HepG2 (cell line): Measurements from ENCODE around the gene RCCD1. TPM values are rescaled to one million over a fixed set of nuclear protein-coding genes. Genes with fewer than 3 reads are reported as not detected.

Experiments
- ATAC-seq: fragments of 200-7000 bp; cut with Tn5 transposase; 3 replicates; pipeline ENCODE4 v1.9.1; 2020; ENCODE audit warnings: mild to moderate bottlenecking, moderate library complexity
- BruUV-seq: library from RNA; stranded (reverse); fragments of 400-500 nt; replicated peaks from 2 replicates; lab custom pipeline; 2021; lab: Mats Ljungman, UMichigan
- CTCF ChIA-PET: fragments of 300-600 bp; formaldehyde crosslinking; extraction: SDS; loops from one replicate; lab custom pipeline; 2021; ENCODE audit warnings: low total read pairs, inconsistent platforms, low intra/inter-chr PET ratio; lab: Yijun Ruan, JAX
- POLR2A ChIA-PET: fragments of 350-600 bp; sonication (Branson Sonifier 250); formaldehyde crosslinking; loops from one replicate; lab custom pipeline; 2020; ENCODE audit warnings: antibody characterized with exemption, inconsistent platforms; lab: Yijun Ruan, JAX
- DNase-seq: peaks from one replicate; pipeline ENCODE4 v3.0.0-alpha.2; 2015; ENCODE audit warnings: low spot score
- FAIRE-seq: peaks from 3 replicates; lab custom pipeline; 2011; peaks lifted over from hg19 to GRCh38; lab: Jason Lieb, UNC
- H2AFZ ChIP-seq: one replicate; pipeline ENCODE4 v1.6.1; 2011; ENCODE audit warnings: low read length, inconsistent platforms
- H3K27ac ChIP-seq: fragments of 300-600 bp; 3 replicates; pipeline ENCODE4 v1.8.0; 2011; ENCODE audit warnings: mixed run types, mild to moderate bottlenecking, mixed read lengths, low read length, inconsistent platforms; ENCODE audit not compliant: insufficient read depth; ENCODE audit errors: extremely low read length
- H3K27me3 ChIP-seq, 2 experiments: fragments of 200-600 bp in 1 of 2; 2 replicates in 1 of 2; 3 replicates in 1 of 2; pipeline versions ENCODE4 v1.6.0 to v1.8.0; 2011; ENCODE audit warnings: low read length in 2 of 2, mild to moderate bottlenecking in 2 of 2, moderate library complexity in 2 of 2, inconsistent platforms in 1 of 2; ENCODE audit not compliant: insufficient read depth in 2 of 2, control insufficient read depth in 1 of 2
- H3K36me3 ChIP-seq, 2 experiments: fragments of 200-600 bp in 1 of 2; replicated peaks in 1 of 2; 2 replicates in 1 of 2; 3 replicates in 1 of 2; pipeline versions ENCODE4 v1.5.1 to v1.8.0; 2011; ENCODE audit warnings: low read length in 2 of 2, inconsistent platforms in 1 of 2; ENCODE audit not compliant: insufficient read depth in 2 of 2, control insufficient read depth in 1 of 2
- H3K4me1 ChIP-seq: 2 replicates; pipeline ENCODE4 v1.5.1; 2012; ENCODE audit warnings: low read length, inconsistent platforms; ENCODE audit not compliant: insufficient read depth
- H3K4me2 ChIP-seq: 2 replicates; pipeline ENCODE4 v1.6.0; 2011; ENCODE audit warnings: low read depth, low read length, inconsistent platforms
- H3K4me3 ChIP-seq, 3 experiments: fragments of 200-600 bp in 1 of 3; sonication (generic), shearing (Covaris generic) in 1 of 3; replicated peaks in 1 of 3; 2 replicates each; pipeline ENCODE4 v1.5.1; 2011 to 2016; ENCODE audit warnings: low read length in 3 of 3, inconsistent platforms in 2 of 3, low read depth in 2 of 3, mild to moderate bottlenecking in 2 of 3, control low read depth in 1 of 3, mixed read lengths in 1 of 3; ENCODE audit not compliant: insufficient read depth in 1 of 3
- H3K79me2 ChIP-seq: one replicate; pipeline ENCODE4 v1.6.1; 2011; ENCODE audit warnings: low read length, inconsistent platforms; ENCODE audit not compliant: insufficient read depth
- H3K9ac ChIP-seq: 2 replicates; pipeline ENCODE4 v1.6.0; 2011; ENCODE audit warnings: mild to moderate bottlenecking, low read depth, low read length, inconsistent platforms; ENCODE audit not compliant: insufficient read depth
- H3K9me3 ChIP-seq: 2 replicates; pipeline ENCODE4 v1.5.1; 2012; ENCODE audit warnings: mild to moderate bottlenecking, low read length
- H4K20me1 ChIP-seq: 2 replicates; pipeline ENCODE4 v1.6.0; 2011; ENCODE audit warnings: inconsistent platforms, mild to moderate bottlenecking, low read length, moderate library complexity; ENCODE audit not compliant: insufficient read depth
- AGO2 ChIP-seq: fragments of 200-400 bp; formaldehyde crosslinking; optimal IDR thresholded peaks from 2 replicates; pipeline ENCODE3; 2017; ENCODE audit warnings: mild to moderate bottlenecking, low read depth, low read length, moderate library complexity
- FOXC1 ChIP-seq: sonication (generic); formaldehyde crosslinking; IDR thresholded peaks from 2 replicates; pipeline ENCODE4 v1.8.0; 2022; ENCODE audit warnings: mild to moderate bottlenecking, missing genetic modification reagents, borderline replicate concordance
- FOXJ3 ChIP-seq: sonication (generic); formaldehyde crosslinking; IDR thresholded peaks from 2 replicates; pipeline ENCODE4 v1.4.0; 2020; ENCODE audit warnings: missing genetic modification reagents, mild to moderate bottlenecking, borderline replicate concordance
- NFE2L1 ChIP-seq: sonication (generic); formaldehyde crosslinking; IDR thresholded peaks from 2 replicates; pipeline ENCODE4 v1.4.0; 2020; ENCODE audit warnings: missing genetic modification reagents, mild to moderate bottlenecking, borderline replicate concordance
- NR2F2 ChIP-seq: IDR thresholded peaks from 2 replicates; pipeline ENCODE4 v1.6.1; 2012; ENCODE audit warnings: low read depth, inconsistent platforms, borderline replicate concordance
- RBFOX2 ChIP-seq: fragments of 200-400 bp; formaldehyde crosslinking; IDR thresholded peaks from 2 replicates; pipeline ENCODE4 v1.6.1; 2017; ENCODE audit warnings: low read depth, mild to moderate bottlenecking, low read length
- TAF15 ChIP-seq: fragments of 200-400 bp; formaldehyde crosslinking; IDR thresholded peaks from one replicate; pipeline ENCODE4 v1.6.1; 2018; ENCODE audit warnings: mild to moderate bottlenecking, low read depth, low read length; ENCODE audit not compliant: poor library complexity, severe bottlenecking
- ZBED4 ChIP-seq: sonication (generic); formaldehyde crosslinking; IDR thresholded peaks from 2 replicates; pipeline ENCODE4 v1.4.0; 2020; ENCODE audit warnings: missing genetic modification reagents, borderline replicate concordance
- ZFX ChIP-seq: sonication (generic); formaldehyde crosslinking; IDR thresholded peaks from 2 replicates; pipeline ENCODE4 v1.4.0; 2020; ENCODE audit warnings: mild to moderate bottlenecking, low read depth, missing genetic modification reagents, moderate library complexity
- ZNF878 ChIP-seq: sonication (generic); formaldehyde crosslinking; IDR thresholded peaks from 2 replicates; pipeline ENCODE4 v1.8.1; 2023; ENCODE audit warnings: mild to moderate bottlenecking, missing genetic modification reagents, moderate library complexity
- WGBS: methylation state at CpG from one replicate; pipeline ENCODE4 v1.1.6; 2017; ENCODE audit warnings: low lambda C conversion rate; 5-methylcytosine and 5-hydroxymethylcytosine counted together
- in situ Hi-C: cut with HindIII; loops from 2 replicates; pipeline ENCODE4 v1.10.0; 2017; ENCODE audit warnings: low pct_unique_long_range_greater_than_20kb; ENCODE audit not compliant: extremely low pct_ligation_motif_present
- intact Hi-C: fragments of 100-400 bp; cut with micrococcal nuclease; formaldehyde crosslinking; loops from one replicate; pipeline ENCODE4 v1.10.0; 2022; ENCODE audit not compliant: unreplicated experiment
- polyA plus RNA-seq, 8 experiments: library from polyadenylated mRNA; depleted of rRNA in 3 of 8; stranded (reverse) in 7 of 8; unstranded in 1 of 8; fragments of >200 nt; fragmentation: Illumina TruSeq in 4 of 8; extraction: Trizol in 4 of 8; gene quantifications; 2 replicates each; pipeline versions ENCODE4 v1.2.1 to v1.2.3, GENCODE V29; 2011 to 2016; ENCODE audit warnings: low read depth in 4 of 8, missing spikeins in 1 of 8, mixed read lengths in 1 of 8; ENCODE audit not compliant: insufficient read depth in 1 of 8
- total RNA-seq, 5 experiments: library from RNA; depleted of rRNA; stranded (reverse); fragments of >200 nt; fragmentation: Illumina TruSeq; extraction: Trizol; gene quantifications; 2 replicates each; pipeline ENCODE4 v1.2.3, GENCODE V29; 2016; ENCODE audit warnings: low read depth in 1 of 5

Gene RCCD1
- total and polyA plus RNA-seq, 2 of the 13 experiments (the other 11 are each of a cell fraction or from before 2014, with no cell fraction given), result 14.1 to 15.1 TPM

DNA sequence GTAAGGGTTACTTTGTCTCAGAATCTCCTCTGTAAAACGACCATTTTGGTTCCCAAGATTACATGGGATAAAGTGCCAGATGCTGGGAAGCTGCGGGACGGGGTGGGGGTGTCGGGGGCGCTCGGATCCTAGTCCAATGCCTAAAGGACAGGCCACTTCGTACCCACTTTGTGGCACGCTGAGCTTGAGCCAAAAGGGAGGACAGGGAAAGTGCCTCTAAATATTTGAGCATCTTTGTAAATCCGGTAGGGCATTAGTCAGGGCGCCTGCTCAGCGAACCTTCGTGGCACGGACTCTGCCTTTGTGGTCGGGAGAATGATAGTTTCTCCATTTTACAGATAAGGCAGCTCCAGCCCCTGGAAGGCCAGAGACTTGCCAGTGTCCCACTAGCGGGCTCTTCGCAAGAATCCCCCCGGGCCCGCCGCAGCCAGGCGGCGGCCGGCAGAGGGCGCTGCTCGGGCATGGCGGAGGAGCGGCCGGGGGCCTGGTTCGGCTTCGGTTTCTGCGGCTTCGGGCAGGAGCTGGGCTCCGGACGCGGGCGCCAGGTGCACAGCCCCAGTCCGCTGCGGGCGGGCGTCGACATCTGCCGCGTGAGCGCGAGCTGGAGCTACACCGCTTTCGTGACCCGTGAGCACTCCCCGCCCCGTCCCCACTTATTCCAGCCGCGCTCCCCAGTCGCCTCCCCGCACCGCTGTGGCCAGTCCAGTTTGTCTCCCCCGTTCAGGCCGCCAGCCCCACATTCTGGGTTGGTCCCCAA lies 1.8 kb downstream of the RCCD1 start (continued):
- TF ChIP-seq TAF15 (no peak), FOXJ3 (no peak), NFE2L1 (CRISPR knock-in tag) (no peak)

GRCh38 chr15:90957031-90957790 lies 2.5 kb downstream of the RCCD1 start:
- DNase-seq, result no peak
- WGBS, result 98% methylated on average over 47 of the region's 63 CpGs
- ChIA-PET CTCF (no interaction called here), POLR2A (interaction anchor here (1.2 kb wide), 1 partner anchor 22 kb away, joined by 4 read pairs; the partner anchor contains the start of gene UNC45A)
- no peak for ATAC-seq
- Histone ChIP-seq H3K9me3 (no peaks in the 10 kb centered on the region), H3K27ac (no peak overlapping the region), H3K79me2 (peaks cover 9% of the 10 kb centered on the region), H3K9ac (no peak overlapping the region), H3K4me3 (no peak overlapping the region), H2AFZ (no peak overlapping the region), H3K4me2 (no peak overlapping the region), H4K20me1 (no peaks in the 10 kb centered on the region), H3K27me3 (no peaks in the 10 kb centered on the region), H3K4me1 (peaks cover 11% of the 10 kb centered on the region), H3K36me3 (peaks cover 20 to 43% of the 10 kb centered on the region in 2 experiments; a peak in 4 of 5 replicates)
- intact Hi-C loops, result loop anchor here (5.0 kb wide), 1 partner anchor 75 kb away; no protein-coding TSS in a partner anchor
- TF ChIP-seq NR2F2, result no peak
- TF ChIP-seq ZBED4, result no peak
- TF ChIP-seq FOXC1 (CRISPR knock-in tag), result no peak
- no peak for TF ChIP-seq ZFX (CRISPR knock-in tag)
- TF ChIP-seq AGO2, result peak; percentile 11
- no peak for TF ChIP-seq ZNF878 (CRISPR knock-in tag)
- TF ChIP-seq RBFOX2, result 0 out of 2 replicates have a peak, but pooled peaks have one; percentile 30
- BruUV-seq, result no TSS peak
- FAIRE-seq, result no peak
- in situ Hi-C loops, result no loop called here
